Stimulated activated naive CD4-positive, alpha-beta T cell treated with Interleukin-2 at 50 U/mL for 16 hours (primary cell): Measurements from ENCODE around the gene RGPD6.
"Not testable (repeated sequence)": the region's sequence is repeated elsewhere in the genome, so short reads cannot be mapped to it uniquely, and the experiment has no call there.

Source experiments
- DNase-seq: peaks from one replicate; lab custom pipeline; 2025; lab: John Stamatoyannopoulos, UW

The RGPD6 gene

GRCh38 chr2:110576763-110577416 is at the start of gene RGPD6:
RGPD6 (minus strand) TSS chr2:110577222; CDS start chr2:110577024, 198 bp downstream.
- DNase-seq = not testable (repeated sequence)

- not testable (repeated sequence) for DNase-seq
Observed at GRCh38 chr2:110619326-110619939, 42.4 kb upstream of the RGPD6 start.

GRCh38 chr2:110613927-110614326 is 36.9 kb upstream of the RGPD6 start:
- not testable (repeated sequence) for DNase-seq

- not testable (repeated sequence) for DNase-seq
Observed at GRCh38 chr2:110610613-110611250, 33.7 kb upstream of the RGPD6 start.

- not testable (repeated sequence) for DNase-seq
Observed at GRCh38 chr2:110609843-110610612, 33.0 kb upstream of the RGPD6 start.

GRCh38 chr2:110608788-110609502 is 31.9 kb upstream of the RGPD6 start:
- DNase-seq = not testable (repeated sequence)

GRCh38 chr2:110605057-110605456 is 28.0 kb upstream of the RGPD6 start:
- DNase-seq = not testable (repeated sequence)

GRCh38 chr2:110603917-110604591 is 27.0 kb upstream of the RGPD6 start:
- DNase-seq = not testable (repeated sequence)

- not testable (repeated sequence) for DNase-seq
Observed at GRCh38 chr2:110602139-110602538, 25.1 kb upstream of the RGPD6 start.

- not testable (repeated sequence) for DNase-seq
Observed at GRCh38 chr2:110591973-110592372, 15.0 kb upstream of the RGPD6 start.

- not testable (repeated sequence) for DNase-seq
Observed at GRCh38 chr2:110589677-110590330, 12.8 kb upstream of the RGPD6 start.

- not testable (repeated sequence) for DNase-seq
Observed at GRCh38 chr2:110588520-110588919, 11.5 kb upstream of the RGPD6 start.

GRCh38 chr2:110579216-110579965 is 2.4 kb upstream of the RGPD6 start:
- DNase-seq = not testable (repeated sequence)

GRCh38 chr2:110578429-110578828 is 1.4 kb upstream of the RGPD6 start:
- not testable (repeated sequence) for DNase-seq

- DNase-seq = not testable (repeated sequence)
Observed at GRCh38 chr2:110499755-110500377, 77.2 kb downstream of the RGPD6 start.

GRCh38 chr2:110496027-110496426 is 81.0 kb downstream of the RGPD6 start:
- not testable (repeated sequence) for DNase-seq

- not testable (repeated sequence) for DNase-seq
Observed at GRCh38 chr2:110494488-110494887, 82.5 kb downstream of the RGPD6 start.

GRCh38 chr2:110488991-110489390 is 88.0 kb downstream of the RGPD6 start:
- not testable (repeated sequence) for DNase-seq

GRCh38 chr2:110482697-110483096 is 94.3 kb downstream of the RGPD6 start:
- DNase-seq = not testable (repeated sequence)
